ENCODE data around the gene NRAS. TPM values are rescaled to one million over a fixed set of nuclear protein-coding genes. Genes with fewer than 3 reads are reported as not detected.

Gene NRAS
- total and polyA plus RNA-seq, 3 experiments from 2014 or later = 27.1 to 78.2 (median 77.6) TPM

DNA sequence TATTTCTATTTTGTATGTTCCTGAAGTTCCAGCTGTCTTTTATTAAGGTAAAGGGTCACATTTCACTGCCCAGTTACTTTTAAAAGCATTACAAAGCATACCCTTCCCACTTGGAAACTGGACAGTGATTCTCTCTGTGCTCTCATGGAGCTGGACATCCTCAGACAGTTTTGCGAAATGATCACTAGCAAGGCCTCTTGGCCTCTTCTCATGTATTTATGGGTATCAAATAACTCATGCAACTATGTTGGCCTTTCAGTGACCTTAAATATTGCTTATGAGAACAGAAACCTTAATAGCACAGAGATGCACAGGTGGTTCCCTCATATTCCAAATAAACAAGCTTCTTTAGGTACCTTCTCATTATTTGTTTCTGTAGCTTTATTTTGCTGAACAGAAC is 13.3 kb downstream of the NRAS start:
- ChIA-PET POLR2A (no interaction called here), CTCF (no interaction called here)
- peaks cover 0 to 7% of the 10 kb centered on the region in 2 donors for H3K27me3 Mint-ChIP-seq

GRCh38 chr1:114702737-114703136 is 13.8 kb downstream of the NRAS start:
- DNase-seq = no peak
- Histone ChIP-seq H3K36me3 (ENCODE audit: insufficient read depth, low read length) (peaks cover 13% of the 10 kb centered on the region), H3K4me1 (ENCODE audit: insufficient read depth, low read length) (no peaks in the 10 kb centered on the region), H3K27me3 (ENCODE audit: insufficient read depth, low read length, poor library complexity, severe bottlenecking) (no peaks in the 10 kb centered on the region), H3K4me3 (ENCODE audit: low read length) (no peak overlapping the region), H3K27ac (ENCODE audit: low read depth, low read length) (no peak overlapping the region), H3K9me3 (ENCODE audit: low read length) (no peaks in the 10 kb centered on the region)
- ChIA-PET POLR2A (no interaction called here), CTCF (no interaction called here)
- H3K27ac Mint-ChIP-seq = peak overlapping the region in 1 of 8 donors; percentile 50
- peaks cover 0 to 7% of the 10 kb centered on the region in 2 donors for H3K27me3 Mint-ChIP-seq
- no peak overlapping the region for H3K4me3 Mint-ChIP-seq
- peaks cover 0 to 29% (median 7%) of the 10 kb centered on the region in 3 donors for H3K36me3 Mint-ChIP-seq
- no peaks in the 10 kb centered on the region for H3K4me1 Mint-ChIP-seq
- no peaks in the 10 kb centered on the region for H3K9me3 Mint-ChIP-seq

More for the DNA sequence above, 13.3 kb downstream of the NRAS start:
- H3K4me3 ChIP-seq (ENCODE audit: low read length) = no peak overlapping the region
- H3K36me3 Mint-ChIP-seq = peaks cover 0 to 34% (median 9%) of the 10 kb centered on the region in 3 donors
- H3K9me3 ChIP-seq (ENCODE audit: low read length) = no peaks in the 10 kb centered on the region
- peaks cover 19% of the 10 kb centered on the region for H3K36me3 ChIP-seq (ENCODE audit: insufficient read depth, low read length)
- H3K4me3 Mint-ChIP-seq = no peak overlapping the region
- no peaks in the 10 kb centered on the region for H3K4me1 ChIP-seq (ENCODE audit: insufficient read depth, low read length)
- H3K27ac Mint-ChIP-seq = no peak overlapping the region
- no peak for DNase-seq
- H3K27ac ChIP-seq (ENCODE audit: low read depth, low read length) = no peak overlapping the region
- H3K4me1 Mint-ChIP-seq = no peaks in the 10 kb centered on the region
- no peaks in the 10 kb centered on the region for H3K9me3 Mint-ChIP-seq
- H3K27me3 ChIP-seq (ENCODE audit: insufficient read depth, low read length, poor library complexity, severe bottlenecking) = no peaks in the 10 kb centered on the region

GRCh38 chr1:114701931-114702330 is 14.6 kb downstream of the NRAS start:
- Histone ChIP-seq H3K9me3 (ENCODE audit: low read length) (no peaks in the 10 kb centered on the region), H3K36me3 (ENCODE audit: insufficient read depth, low read length) (peaks cover 6% of the 10 kb centered on the region), H3K27me3 (ENCODE audit: insufficient read depth, low read length, poor library complexity, severe bottlenecking) (no peaks in the 10 kb centered on the region), H3K4me1 (ENCODE audit: insufficient read depth, low read length) (no peaks in the 10 kb centered on the region), H3K4me3 (ENCODE audit: low read length) (no peak overlapping the region), H3K27ac (ENCODE audit: low read depth, low read length) (no peak overlapping the region)
- H3K36me3 Mint-ChIP-seq = peaks cover 0 to 21% (median 1%) of the 10 kb centered on the region in 3 donors
- H3K9me3 Mint-ChIP-seq = no peaks in the 10 kb centered on the region
- H3K4me3 Mint-ChIP-seq = no peak overlapping the region
- POLR2A ChIA-PET = no interaction called here
- H3K27me3 Mint-ChIP-seq = peaks cover 4 to 7% of the 10 kb centered on the region in 2 donors
- no peak for DNase-seq
- CTCF ChIA-PET = no interaction called here
- H3K27ac Mint-ChIP-seq = no peak overlapping the region
- H3K4me1 Mint-ChIP-seq = no peaks in the 10 kb centered on the region

DNA sequence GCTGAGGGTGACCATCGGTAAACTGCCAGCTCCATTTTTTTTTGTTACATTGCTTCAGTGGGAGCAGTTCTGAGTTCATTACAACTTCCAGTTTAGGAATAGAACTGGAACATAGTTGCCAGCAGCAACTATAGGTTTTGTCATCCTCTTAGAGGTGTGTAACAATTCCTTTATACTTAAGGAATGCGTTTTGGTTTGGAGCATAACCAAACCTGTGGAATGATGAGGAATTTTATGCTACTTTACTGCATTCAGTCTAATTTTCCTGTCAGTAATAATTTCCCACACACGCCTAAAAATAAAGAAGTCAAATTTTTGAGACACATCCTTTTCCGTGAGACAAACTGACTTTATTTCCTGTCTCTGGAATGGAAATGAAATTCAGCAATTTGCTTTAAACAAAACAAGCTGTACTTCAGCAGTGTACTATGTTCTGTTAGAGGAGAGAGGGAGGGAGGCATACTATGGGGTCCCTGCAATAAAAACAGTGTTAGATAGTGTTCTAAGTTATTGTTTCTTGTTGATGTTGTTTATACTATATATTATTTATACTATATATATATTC is 16.5 kb downstream of the NRAS start:
- ChIA-PET POLR2A (no interaction called here), CTCF (no interaction called here)
- H3K9me3 ChIP-seq (ENCODE audit: low read length) = no peaks in the 10 kb centered on the region
- Mint-ChIP-seq H3K4me1 (no peaks in the 10 kb centered on the region), H3K4me3 (no peak overlapping the region), H3K27ac (no peak overlapping the region), H3K36me3 (peaks cover 0 to 6% (median 0%) of the 10 kb centered on the region in 3 donors), H3K9me3 (no peaks in the 10 kb centered on the region), H3K27me3 (peaks cover 6 to 7% of the 10 kb centered on the region in 2 donors)
- H3K36me3 ChIP-seq (ENCODE audit: insufficient read depth, low read length) = no peaks in the 10 kb centered on the region
- H3K4me1 ChIP-seq (ENCODE audit: insufficient read depth, low read length) = no peaks in the 10 kb centered on the region
- no peaks in the 10 kb centered on the region for H3K27me3 ChIP-seq (ENCODE audit: insufficient read depth, low read length, poor library complexity, severe bottlenecking)
- no peak for DNase-seq
- no peak overlapping the region for H3K4me3 ChIP-seq (ENCODE audit: low read length)
- no peak overlapping the region for H3K27ac ChIP-seq (ENCODE audit: low read depth, low read length)

GRCh38 chr1:114696810-114697209 is 19.8 kb downstream of the NRAS start:
- ChIA-PET CTCF (no interaction called here), POLR2A (no interaction called here)
- H3K4me3 ChIP-seq (ENCODE audit: low read length) = no peak overlapping the region
- peaks cover 11 to 14% of the 10 kb centered on the region in 2 donors for H3K27me3 Mint-ChIP-seq
- no peaks in the 10 kb centered on the region for H3K36me3 ChIP-seq (ENCODE audit: insufficient read depth, low read length)
- no peaks in the 10 kb centered on the region for H3K36me3 Mint-ChIP-seq
- H3K27me3 ChIP-seq (ENCODE audit: insufficient read depth, low read length, poor library complexity, severe bottlenecking) = no peaks in the 10 kb centered on the region
- H3K27ac Mint-ChIP-seq = peak overlapping the region in 1 of 8 donors; percentile 17
- H3K27ac ChIP-seq (ENCODE audit: low read depth, low read length) = no peak overlapping the region
- H3K9me3 ChIP-seq (ENCODE audit: low read length) = no peaks in the 10 kb centered on the region
- H3K4me1 Mint-ChIP-seq = no peaks in the 10 kb centered on the region
- no peaks in the 10 kb centered on the region for H3K9me3 Mint-ChIP-seq
- no peaks in the 10 kb centered on the region for H3K4me1 ChIP-seq (ENCODE audit: insufficient read depth, low read length)
- no peak for DNase-seq
- no peak overlapping the region for H3K4me3 Mint-ChIP-seq

GRCh38 chr1:114695430-114696058 is 21.0 kb downstream of the NRAS start, which contains the start of gene AMPD1:
AMPD1 (minus strand) TSS chr1:114695546; CDS start chr1:114695471, 75 bp downstream.
- H3K9me3 Mint-ChIP-seq = no peaks in the 10 kb centered on the region
- no peaks in the 10 kb centered on the region for H3K36me3 ChIP-seq (ENCODE audit: insufficient read depth, low read length)
- CTCF ChIA-PET = interaction anchor here (1.2 kb wide), 1 partner anchor 8 kb away, joined by 3 read pairs; no protein-coding TSS in a partner anchor
- no peaks in the 10 kb centered on the region for H3K4me1 ChIP-seq (ENCODE audit: insufficient read depth, low read length)
- no peaks in the 10 kb centered on the region for H3K9me3 ChIP-seq (ENCODE audit: low read length)
- H3K4me3 Mint-ChIP-seq = no peak within 1 kb of the TSS
- H3K4me3 ChIP-seq (ENCODE audit: low read length) = no peak within 1 kb of the TSS
- H3K27me3 Mint-ChIP-seq = peaks cover 16 to 23% of the 10 kb centered on the region in 2 donors
- no peaks in the 10 kb centered on the region for H3K4me1 Mint-ChIP-seq
- H3K27ac Mint-ChIP-seq = no peak within 1 kb of the TSS
- H3K27me3 ChIP-seq (ENCODE audit: insufficient read depth, low read length, poor library complexity, severe bottlenecking) = no peaks in the 10 kb centered on the region
- DNase-seq = no peak
- no peak within 1 kb of the TSS for H3K27ac ChIP-seq (ENCODE audit: low read depth, low read length)
- H3K36me3 Mint-ChIP-seq = no peaks in the 10 kb centered on the region
- POLR2A ChIA-PET = interaction anchor here (0.5 kb wide), 1 partner anchor 73 kb away, joined by 3 read pairs; no protein-coding TSS in a partner anchor

DNA sequence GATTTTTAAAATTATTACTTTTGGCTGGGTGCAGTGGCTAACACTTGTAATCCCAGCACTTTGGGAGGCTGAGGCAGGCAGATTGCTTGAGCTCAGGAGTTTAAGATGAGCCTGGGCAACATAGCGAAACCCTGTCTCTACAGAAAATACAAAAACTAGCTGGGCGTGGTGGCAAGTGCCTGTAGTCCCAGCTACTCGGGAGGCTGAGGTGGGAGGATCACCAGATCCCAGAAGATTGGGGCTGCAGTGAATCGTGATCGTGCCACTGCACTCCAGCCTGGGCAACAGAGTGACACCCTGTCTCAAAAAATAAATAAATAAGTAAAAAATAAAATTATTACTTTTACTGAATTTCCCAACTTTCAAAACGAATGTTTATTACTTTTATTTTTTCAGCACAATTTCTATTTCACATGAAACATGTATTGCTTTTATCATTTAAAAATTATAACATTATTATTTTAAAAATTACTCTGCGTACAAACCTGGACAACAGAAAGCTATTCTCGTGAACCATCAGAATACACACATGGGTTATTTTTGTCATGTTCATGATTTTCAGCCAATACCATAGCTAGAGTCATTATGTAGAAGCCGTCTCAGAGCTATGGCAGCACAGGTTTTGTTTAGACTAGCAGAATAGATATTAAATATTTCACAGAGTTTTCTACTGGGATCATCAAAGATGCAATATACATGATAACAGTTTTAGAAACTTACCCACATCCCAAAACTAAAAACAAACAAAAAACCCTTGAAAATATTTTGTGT is 21.8 kb downstream of the NRAS start:
- Mint-ChIP-seq H3K4me1 (no peaks in the 10 kb centered on the region), H3K27ac (no peak overlapping the region), H3K4me3 (no peak overlapping the region), H3K9me3 (no peaks in the 10 kb centered on the region), H3K36me3 (no peaks in the 10 kb centered on the region), H3K27me3 (peaks cover 13 to 31% of the 10 kb centered on the region in 2 donors)
- Histone ChIP-seq H3K4me1 (ENCODE audit: insufficient read depth, low read length) (no peaks in the 10 kb centered on the region), H3K4me3 (ENCODE audit: low read length) (no peak overlapping the region), H3K27ac (ENCODE audit: low read depth, low read length) (no peak overlapping the region), H3K9me3 (ENCODE audit: low read length) (no peaks in the 10 kb centered on the region), H3K27me3 (ENCODE audit: insufficient read depth, low read length, poor library complexity, severe bottlenecking) (no peaks in the 10 kb centered on the region), H3K36me3 (ENCODE audit: insufficient read depth, low read length) (no peaks in the 10 kb centered on the region)
- POLR2A ChIA-PET = interaction anchor here (0.5 kb wide), 1 partner anchor 74 kb away, joined by 3 read pairs; no protein-coding TSS in a partner anchor
- CTCF ChIA-PET = interaction anchor here (1.2 kb wide), 1 partner anchor 8 kb away, joined by 3 read pairs; no protein-coding TSS in a partner anchor
- DNase-seq = no peak

DNA sequence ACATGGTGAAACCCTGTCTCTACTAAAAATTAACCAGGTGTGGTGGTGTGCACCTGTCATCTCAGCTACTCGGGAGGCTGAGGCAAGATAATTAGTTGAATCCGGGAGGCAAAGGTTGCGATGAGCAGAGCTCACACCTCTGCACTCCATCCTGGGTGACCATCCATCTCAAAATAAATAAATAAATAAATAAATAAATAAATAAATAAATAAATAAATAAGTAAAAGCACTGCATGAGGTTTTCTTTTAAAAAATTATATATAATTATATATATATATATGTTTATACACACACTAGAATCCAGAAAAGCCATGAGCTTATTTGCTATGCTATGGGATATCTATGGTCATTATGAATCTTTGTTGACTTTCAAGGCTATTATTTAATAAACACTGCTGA is 23.6 kb downstream of the NRAS start:
- Histone ChIP-seq H3K27ac (ENCODE audit: low read depth, low read length) (no peak overlapping the region), H3K4me3 (ENCODE audit: low read length) (no peak overlapping the region), H3K4me1 (ENCODE audit: insufficient read depth, low read length) (no peaks in the 10 kb centered on the region), H3K27me3 (ENCODE audit: insufficient read depth, low read length, poor library complexity, severe bottlenecking) (no peaks in the 10 kb centered on the region), H3K9me3 (ENCODE audit: low read length) (no peaks in the 10 kb centered on the region), H3K36me3 (ENCODE audit: insufficient read depth, low read length) (no peaks in the 10 kb centered on the region)
- Mint-ChIP-seq H3K9me3 (no peaks in the 10 kb centered on the region), H3K4me3 (no peak overlapping the region), H3K36me3 (no peaks in the 10 kb centered on the region), H3K4me1 (no peaks in the 10 kb centered on the region), H3K27me3 (peaks cover 8 to 45% of the 10 kb centered on the region in 2 donors), H3K27ac (no peak overlapping the region)
- no peak for DNase-seq
- ChIA-PET CTCF (no interaction called here), POLR2A (no interaction called here)
